HepG2 (cell line): ENCODE data around the gene TMEM14C. TPM values are rescaled to one million over a fixed set of nuclear protein-coding genes. Genes with fewer than 3 reads are reported as not detected.

Experiments
- ATAC-seq: fragments of 200-7000 bp; cut with Tn5 transposase; 3 replicates; pipeline ENCODE4 v1.9.1; 2020; ENCODE audit warnings: mild to moderate bottlenecking, moderate library complexity
- BruUV-seq: library from RNA; stranded (reverse); fragments of 400-500 nt; replicated peaks from 2 replicates; lab custom pipeline; 2021; lab: Mats Ljungman, UMichigan
- CTCF ChIA-PET: fragments of 300-600 bp; formaldehyde crosslinking; extraction: SDS; loops from one replicate; lab custom pipeline; 2021; ENCODE audit warnings: low total read pairs, inconsistent platforms, low intra/inter-chr PET ratio; lab: Yijun Ruan, JAX
- POLR2A ChIA-PET: fragments of 350-600 bp; sonication (Branson Sonifier 250); formaldehyde crosslinking; loops from one replicate; lab custom pipeline; 2020; ENCODE audit warnings: antibody characterized with exemption, inconsistent platforms; lab: Yijun Ruan, JAX
- DNase-seq: peaks from one replicate; pipeline ENCODE4 v3.0.0-alpha.2; 2015; ENCODE audit warnings: low spot score
- FAIRE-seq: peaks from 3 replicates; lab custom pipeline; 2011; peaks lifted over from hg19 to GRCh38; lab: Jason Lieb, UNC
- H2AFZ ChIP-seq: one replicate; pipeline ENCODE4 v1.6.1; 2011; ENCODE audit warnings: low read length, inconsistent platforms
- H3K27ac ChIP-seq: fragments of 300-600 bp; 3 replicates; pipeline ENCODE4 v1.8.0; 2011; ENCODE audit warnings: mixed run types, mild to moderate bottlenecking, mixed read lengths, low read length, inconsistent platforms; ENCODE audit not compliant: insufficient read depth; ENCODE audit errors: extremely low read length
- H3K27me3 ChIP-seq, 2 experiments: fragments of 200-600 bp in 1 of 2; 2 replicates in 1 of 2; 3 replicates in 1 of 2; pipeline versions ENCODE4 v1.6.0 to v1.8.0; 2011; ENCODE audit warnings: low read length in 2 of 2, mild to moderate bottlenecking in 2 of 2, moderate library complexity in 2 of 2, inconsistent platforms in 1 of 2; ENCODE audit not compliant: insufficient read depth in 2 of 2, control insufficient read depth in 1 of 2
- H3K36me3 ChIP-seq, 2 experiments: fragments of 200-600 bp in 1 of 2; replicated peaks in 1 of 2; 2 replicates in 1 of 2; 3 replicates in 1 of 2; pipeline versions ENCODE4 v1.5.1 to v1.8.0; 2011; ENCODE audit warnings: low read length in 2 of 2, inconsistent platforms in 1 of 2; ENCODE audit not compliant: insufficient read depth in 2 of 2, control insufficient read depth in 1 of 2
- H3K4me1 ChIP-seq: 2 replicates; pipeline ENCODE4 v1.5.1; 2012; ENCODE audit warnings: low read length, inconsistent platforms; ENCODE audit not compliant: insufficient read depth
- H3K4me2 ChIP-seq: 2 replicates; pipeline ENCODE4 v1.6.0; 2011; ENCODE audit warnings: low read depth, low read length, inconsistent platforms
- H3K4me3 ChIP-seq, 3 experiments: fragments of 200-600 bp in 1 of 3; sonication (generic), shearing (Covaris generic) in 1 of 3; replicated peaks in 1 of 3; 2 replicates each; pipeline ENCODE4 v1.5.1; 2011 to 2016; ENCODE audit warnings: low read length in 3 of 3, inconsistent platforms in 2 of 3, low read depth in 2 of 3, mild to moderate bottlenecking in 2 of 3, control low read depth in 1 of 3, mixed read lengths in 1 of 3; ENCODE audit not compliant: insufficient read depth in 1 of 3
- H3K79me2 ChIP-seq: one replicate; pipeline ENCODE4 v1.6.1; 2011; ENCODE audit warnings: low read length, inconsistent platforms; ENCODE audit not compliant: insufficient read depth
- H3K9ac ChIP-seq: 2 replicates; pipeline ENCODE4 v1.6.0; 2011; ENCODE audit warnings: mild to moderate bottlenecking, low read depth, low read length, inconsistent platforms; ENCODE audit not compliant: insufficient read depth
- H3K9me3 ChIP-seq: 2 replicates; pipeline ENCODE4 v1.5.1; 2012; ENCODE audit warnings: mild to moderate bottlenecking, low read length
- H4K20me1 ChIP-seq: 2 replicates; pipeline ENCODE4 v1.6.0; 2011; ENCODE audit warnings: inconsistent platforms, mild to moderate bottlenecking, low read length, moderate library complexity; ENCODE audit not compliant: insufficient read depth
- AGO1 ChIP-seq: fragments of 200-400 bp; formaldehyde crosslinking; IDR thresholded peaks from 2 replicates; pipeline ENCODE4 v1.6.1; 2017; ENCODE audit warnings: mild to moderate bottlenecking, low read depth, low read length, moderate library complexity; ENCODE audit not compliant: poor library complexity, severe bottlenecking
- ARNT ChIP-seq: fragments of 450-650 bp; IDR thresholded peaks from 2 replicates; pipeline ENCODE4 v1.6.1; 2017
- EZH2 ChIP-seq: conservative IDR thresholded peaks from 2 replicates; pipeline ENCODE4 v1.6.1; 2012; ENCODE audit warnings: mild to moderate bottlenecking, low read depth, low read length, moderate library complexity
- JUNB ChIP-seq: sonication (generic); formaldehyde crosslinking; IDR thresholded peaks from 2 replicates; pipeline ENCODE4 v1.8.0; 2022; ENCODE audit warnings: missing genetic modification reagents, mild to moderate bottlenecking, borderline replicate concordance
- KAT2B ChIP-seq: fragments of 150-350 bp; IDR thresholded peaks from 2 replicates; pipeline ENCODE4 v1.6.1; 2014; ENCODE audit warnings: low read depth, low read length, borderline replicate concordance
- KLF13 ChIP-seq: sonication (generic); formaldehyde crosslinking; IDR thresholded peaks from 2 replicates; pipeline ENCODE4 v1.4.0; 2020; ENCODE audit warnings: mild to moderate bottlenecking, missing genetic modification reagents
- NFE2L1 ChIP-seq: sonication (generic); formaldehyde crosslinking; IDR thresholded peaks from 2 replicates; pipeline ENCODE4 v1.4.0; 2020; ENCODE audit warnings: missing genetic modification reagents, mild to moderate bottlenecking, borderline replicate concordance
- SRSF4 ChIP-seq: fragments of 200-400 bp; formaldehyde crosslinking; IDR thresholded peaks from one replicate; pipeline ENCODE4 v1.6.1; 2018; ENCODE audit warnings: mild to moderate bottlenecking, low read depth, low read length, moderate library complexity; ENCODE audit not compliant: poor library complexity, severe bottlenecking
- ZNF34 ChIP-seq: sonication (generic); formaldehyde crosslinking; IDR thresholded peaks from 2 replicates; pipeline ENCODE4 v1.4.0; 2020; ENCODE audit warnings: mild to moderate bottlenecking, missing genetic modification reagents, borderline replicate concordance
- ZNF749 ChIP-seq: sonication (generic); formaldehyde crosslinking; IDR thresholded peaks from 2 replicates; pipeline ENCODE4 v1.8.0; 2022; ENCODE audit warnings: mild to moderate bottlenecking, missing genetic modification reagents, moderate library complexity, borderline replicate concordance
- ZSCAN12 ChIP-seq: sonication (generic); formaldehyde crosslinking; IDR thresholded peaks from 2 replicates; pipeline ENCODE4 v1.9.0; 2021; ENCODE audit warnings: mild to moderate bottlenecking, missing genetic modification reagents
- ZSCAN22 ChIP-seq: sonication (generic); formaldehyde crosslinking; IDR thresholded peaks from 2 replicates; pipeline ENCODE4 v1.4.0; 2020; ENCODE audit warnings: mild to moderate bottlenecking, missing genetic modification reagents
- WGBS: methylation state at CpG from one replicate; pipeline ENCODE4 v1.1.6; 2017; ENCODE audit warnings: low lambda C conversion rate; 5-methylcytosine and 5-hydroxymethylcytosine counted together
- in situ Hi-C: cut with HindIII; loops from 2 replicates; pipeline ENCODE4 v1.10.0; 2017; ENCODE audit warnings: low pct_unique_long_range_greater_than_20kb; ENCODE audit not compliant: extremely low pct_ligation_motif_present
- intact Hi-C: fragments of 100-400 bp; cut with micrococcal nuclease; formaldehyde crosslinking; loops from one replicate; pipeline ENCODE4 v1.10.0; 2022; ENCODE audit not compliant: unreplicated experiment
- polyA plus RNA-seq, 8 experiments: library from polyadenylated mRNA; depleted of rRNA in 3 of 8; stranded (reverse) in 7 of 8; unstranded in 1 of 8; fragments of >200 nt; fragmentation: Illumina TruSeq in 4 of 8; extraction: Trizol in 4 of 8; gene quantifications; 2 replicates each; pipeline versions ENCODE4 v1.2.1 to v1.2.3, GENCODE V29; 2011 to 2016; ENCODE audit warnings: low read depth in 4 of 8, missing spikeins in 1 of 8, mixed read lengths in 1 of 8; ENCODE audit not compliant: insufficient read depth in 1 of 8
- total RNA-seq, 5 experiments: library from RNA; depleted of rRNA; stranded (reverse); fragments of >200 nt; fragmentation: Illumina TruSeq; extraction: Trizol; gene quantifications; 2 replicates each; pipeline ENCODE4 v1.2.3, GENCODE V29; 2016; ENCODE audit warnings: low read depth in 1 of 5
- TF ChIP-seq, protein P1 (sequence below): IDR thresholded peaks from 2 replicates; pipeline ENCODE4 v1.6.1; 2012; ENCODE audit warnings: low read depth, low read length, improper control_type of control experiment
- TF ChIP-seq, protein P2 (sequence below): IDR thresholded peaks from 2 replicates; pipeline ENCODE4 v1.6.1; 2016; ENCODE audit warnings: missing genetic modification reagents, missing compliant biosample characterization

TMEM14C gene
- total and polyA plus RNA-seq, 2 of the 13 experiments (the other 11 are each of a cell fraction or from before 2014, with no cell fraction given) = 184 TPM

DNA sequence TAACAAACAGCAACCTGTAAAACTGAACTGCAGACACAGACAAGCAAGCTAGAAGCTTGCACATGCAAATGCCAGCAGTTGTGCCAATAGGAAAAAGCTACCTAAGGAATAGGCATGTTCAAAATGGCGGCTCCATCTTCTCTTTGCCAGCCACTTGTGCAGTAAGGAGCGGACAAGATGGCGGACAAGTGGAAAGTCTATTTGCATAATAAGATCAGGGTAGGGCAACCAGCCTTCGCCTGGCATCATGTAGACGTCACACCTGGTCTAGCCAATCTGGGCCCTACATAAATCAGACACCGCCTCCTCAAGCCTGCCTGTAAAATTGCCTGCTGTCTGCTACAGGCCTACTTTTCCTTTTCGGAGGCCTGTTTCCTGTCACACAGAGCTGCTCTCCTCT, 46.5 kb upstream of the TMEM14C start:
- Histone ChIP-seq H3K4me3 (no peak overlapping the region), H3K27me3 (no peaks in the 10 kb centered on the region; a peak in 1 of 5 replicates), H3K79me2 (no peaks in the 10 kb centered on the region), H3K27ac (no peak overlapping the region), H3K9me3 (no peaks in the 10 kb centered on the region), H3K9ac (no peak overlapping the region), H3K36me3 (no peaks in the 10 kb centered on the region), H2AFZ (no peak overlapping the region), H4K20me1 (no peaks in the 10 kb centered on the region), H3K4me1 (no peaks in the 10 kb centered on the region), H3K4me2 (no peak overlapping the region)
- CTCF ChIA-PET = no interaction called here
- 73% methylated on average over 7 of the region's 7 CpGs for WGBS
- BruUV-seq = no TSS peak
- FAIRE-seq (no peak), DNase-seq (no peak), ATAC-seq (no peak)
- intact Hi-C loops = no loop called here
- in situ Hi-C loops = no loop called here
- POLR2A ChIA-PET = no interaction called here
- TF ChIP-seq SRSF4 (no peak), EZH2 (no peak), KLF13 (CRISPR knock-in tag) (no peak), ZSCAN22 (CRISPR knock-in tag) (no peak), KAT2B (no peak), JUNB (CRISPR knock-in tag) (no peak), ZNF34 (CRISPR knock-in tag) (no peak), AGO1 (no peak), ARNT (no peak), ZSCAN12 (CRISPR knock-in tag) (no peak), NFE2L1 (CRISPR knock-in tag) (no peak), ZNF749 (CRISPR knock-in tag) (no peak)
- TF ChIP-seq, protein P1, sequence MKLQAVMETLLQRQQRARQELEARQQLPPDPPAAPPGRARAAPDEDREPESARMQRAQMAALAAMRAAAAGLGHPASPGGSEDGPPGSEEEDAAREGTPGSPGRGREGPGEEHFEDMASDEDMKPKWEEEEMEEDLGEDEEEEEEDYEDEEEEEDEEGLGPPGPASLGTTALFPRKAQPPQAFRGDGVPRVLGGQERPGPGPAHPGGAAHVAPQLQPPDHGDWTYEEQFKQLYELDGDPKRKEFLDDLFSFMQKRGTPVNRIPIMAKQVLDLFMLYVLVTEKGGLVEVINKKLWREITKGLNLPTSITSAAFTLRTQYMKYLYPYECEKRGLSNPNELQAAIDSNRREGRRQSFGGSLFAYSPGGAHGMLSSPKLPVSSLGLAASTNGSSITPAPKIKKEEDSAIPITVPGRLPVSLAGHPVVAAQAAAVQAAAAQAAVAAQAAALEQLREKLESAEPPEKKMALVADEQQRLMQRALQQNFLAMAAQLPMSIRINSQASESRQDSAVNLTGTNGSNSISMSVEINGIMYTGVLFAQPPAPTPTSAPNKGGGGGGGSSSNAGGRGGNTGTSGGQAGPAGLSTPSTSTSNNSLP = no peak
- TF ChIP-seq, protein P2, sequence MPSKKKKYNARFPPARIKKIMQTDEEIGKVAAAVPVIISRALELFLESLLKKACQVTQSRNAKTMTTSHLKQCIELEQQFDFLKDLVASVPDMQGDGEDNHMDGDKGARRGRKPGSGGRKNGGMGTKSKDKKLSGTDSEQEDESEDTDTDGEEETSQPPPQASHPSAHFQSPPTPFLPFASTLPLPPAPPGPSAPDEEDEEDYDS = no peak
